ENCODE results near the gene ZIC4. TPM values are rescaled to one million over a fixed set of nuclear protein-coding genes. Genes with fewer than 3 reads are reported as not detected.
A peak's percentile ranks its signal among the peaks of the same experiment; 100 is the strongest.

Gene ZIC4
- total RNA-seq, 2 experiments from 2014 or later, result not detected

GRCh38 chr3:147388700-147389580, 17.4 kb downstream of the ZIC4 start:
- no peak for DNase-seq
- Mint-ChIP-seq H3K9me3 (peaks cover 2% of the 10 kb centered on the region), H3K27me3 (peaks cover 84% of the 10 kb centered on the region), H3K4me1 (peaks cover 1% of the 10 kb centered on the region), H3K27ac (no peak overlapping the region), H3K4me3 (peak overlapping the region; percentile 7), H3K36me3 (ENCODE audit: low read depth) (no peaks in the 10 kb centered on the region)
- ChIA-PET POLR2A (no interaction called here), CTCF (no interaction called here)

- no peaks in the 10 kb centered on the region for H3K4me1 Mint-ChIP-seq
- ChIA-PET POLR2A (no interaction called here), CTCF (no interaction called here)
- no peak overlapping the region for H3K4me3 Mint-ChIP-seq
- H3K27me3 Mint-ChIP-seq, result peaks cover 84% of the 10 kb centered on the region
- peaks cover 2% of the 10 kb centered on the region for H3K9me3 Mint-ChIP-seq
- no peak for DNase-seq
- H3K36me3 Mint-ChIP-seq (ENCODE audit: low read depth), result no peaks in the 10 kb centered on the region
- H3K27ac Mint-ChIP-seq, result no peak overlapping the region
These were observed 18.3 kb downstream of the ZIC4 start for GRCh38 chr3:147387885-147388699.

GRCh38 chr3:147387291-147387884, 19.0 kb downstream of the ZIC4 start:
- H3K27me3 Mint-ChIP-seq, result peaks cover 82% of the 10 kb centered on the region
- H3K36me3 Mint-ChIP-seq (ENCODE audit: low read depth), result no peaks in the 10 kb centered on the region
- H3K4me1 Mint-ChIP-seq, result no peaks in the 10 kb centered on the region
- ChIA-PET POLR2A (no interaction called here), CTCF (no interaction called here)
- H3K27ac Mint-ChIP-seq, result no peak overlapping the region
- DNase-seq, result no peak
- H3K4me3 Mint-ChIP-seq, result no peak overlapping the region
- peaks cover 2% of the 10 kb centered on the region for H3K9me3 Mint-ChIP-seq

- Mint-ChIP-seq H3K4me1 (no peaks in the 10 kb centered on the region), H3K4me3 (no peak overlapping the region), H3K36me3 (ENCODE audit: low read depth) (no peaks in the 10 kb centered on the region), H3K9me3 (peaks cover 2% of the 10 kb centered on the region), H3K27ac (no peak overlapping the region), H3K27me3 (peaks cover 84% of the 10 kb centered on the region)
- ChIA-PET CTCF (no interaction called here), POLR2A (no interaction called here)
- DNase-seq, result no peak
These were observed 21.0 kb downstream of the ZIC4 start for GRCh38 chr3:147385059-147386012.

DNA sequence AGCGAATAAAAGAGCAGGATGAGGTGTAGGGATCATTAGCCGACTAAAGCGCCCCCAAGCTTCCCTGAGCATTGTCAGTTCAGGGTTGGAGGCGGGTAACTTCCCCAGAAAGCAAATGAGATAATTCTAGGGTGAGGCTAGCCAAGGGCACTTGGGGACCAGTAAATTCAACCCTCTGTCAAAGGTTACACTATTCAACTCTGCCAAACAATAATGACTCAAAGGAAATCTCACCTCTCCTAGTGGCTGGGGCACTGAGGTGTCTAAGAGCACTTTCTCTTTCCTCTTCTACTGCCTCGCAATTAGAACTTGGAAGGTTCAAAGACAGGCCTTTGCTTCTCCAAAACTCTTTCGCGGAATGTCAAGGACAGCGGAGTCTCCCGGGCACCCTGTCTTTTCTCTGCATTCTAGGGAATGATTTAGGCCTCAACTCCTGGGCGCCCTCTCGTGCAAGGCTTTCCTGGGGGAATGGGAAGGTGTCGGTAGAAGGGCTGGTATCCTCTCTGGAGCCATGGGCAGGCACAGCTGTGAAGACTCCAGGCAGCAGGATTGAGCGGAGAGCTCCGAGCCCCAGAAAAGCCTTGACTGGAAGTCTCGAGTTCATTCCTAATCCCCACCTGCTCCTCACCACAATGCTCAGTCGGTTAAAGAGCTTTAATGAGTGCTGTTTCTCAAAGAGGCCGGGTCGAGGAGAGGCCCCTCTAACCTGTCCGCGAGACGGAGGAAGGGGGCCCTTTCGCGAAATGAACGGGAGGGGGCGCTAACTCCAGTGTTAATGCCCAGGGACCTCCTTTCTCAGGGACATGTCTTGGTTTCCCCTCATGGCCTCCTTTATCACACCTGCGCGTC, 21.9 kb downstream of the ZIC4 start:
- Mint-ChIP-seq H3K27me3 (peaks cover 84% of the 10 kb centered on the region), H3K36me3 (ENCODE audit: low read depth) (no peaks in the 10 kb centered on the region), H3K27ac (no peak overlapping the region), H3K4me1 (no peaks in the 10 kb centered on the region), H3K9me3 (peaks cover 2% of the 10 kb centered on the region), H3K4me3 (no peak overlapping the region)
- ChIA-PET CTCF (no interaction called here), POLR2A (no interaction called here)
- DNase-seq, result no peak

DNA sequence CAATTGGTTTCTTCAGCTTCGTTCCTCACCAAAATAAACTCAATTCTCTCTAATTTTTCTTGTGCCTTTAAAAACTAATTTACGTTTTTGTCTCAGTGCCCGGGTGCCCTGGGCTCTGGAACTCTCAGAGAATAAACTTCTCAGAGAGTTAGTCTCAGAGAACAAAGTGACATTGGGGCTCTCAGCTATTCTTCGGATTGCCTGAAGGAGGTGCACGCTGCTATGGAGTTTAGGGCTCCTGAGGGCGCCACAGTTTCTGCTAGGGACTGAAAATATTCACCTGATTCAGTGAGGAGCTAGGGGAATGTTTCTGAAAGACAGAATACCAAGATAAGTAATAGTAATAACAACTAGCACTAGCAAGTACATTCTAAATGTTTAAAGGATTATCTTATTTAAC, 22.7 kb downstream of the ZIC4 start:
- no peak overlapping the region for H3K27ac Mint-ChIP-seq
- no peak overlapping the region for H3K4me3 Mint-ChIP-seq
- H3K9me3 Mint-ChIP-seq, result no peaks in the 10 kb centered on the region
- H3K4me1 Mint-ChIP-seq, result no peaks in the 10 kb centered on the region
- POLR2A ChIA-PET, result no interaction called here
- DNase-seq, result no peak
- H3K27me3 Mint-ChIP-seq, result peaks cover 83% of the 10 kb centered on the region
- CTCF ChIA-PET, result no interaction called here
- no peaks in the 10 kb centered on the region for H3K36me3 Mint-ChIP-seq (ENCODE audit: low read depth)

DNA sequence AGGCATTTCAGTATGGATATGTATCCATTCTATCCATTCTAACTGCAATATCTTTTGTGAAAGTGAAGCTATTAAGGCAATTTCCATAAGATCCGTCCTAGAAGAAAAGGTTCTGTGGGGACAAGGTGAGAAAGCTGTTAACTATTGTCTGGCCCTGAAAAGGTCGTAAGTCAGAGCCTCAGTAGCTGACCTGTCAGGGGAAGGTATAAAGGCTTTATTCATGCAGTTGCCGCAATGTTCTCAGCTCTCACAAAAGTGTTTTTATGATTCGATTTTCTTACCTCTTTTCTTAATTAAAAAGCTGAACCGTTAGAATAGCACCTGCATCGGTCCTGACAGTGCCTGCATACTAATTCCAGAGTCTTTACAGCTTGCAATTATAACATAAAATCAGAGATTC, 24.7 kb downstream of the ZIC4 start:
- Mint-ChIP-seq H3K27me3 (peaks cover 81% of the 10 kb centered on the region), H3K4me1 (no peaks in the 10 kb centered on the region), H3K27ac (no peak overlapping the region), H3K36me3 (ENCODE audit: low read depth) (no peaks in the 10 kb centered on the region), H3K9me3 (no peaks in the 10 kb centered on the region), H3K4me3 (no peak overlapping the region)
- no peak for DNase-seq
- ChIA-PET CTCF (no interaction called here), POLR2A (no interaction called here)

- ChIA-PET POLR2A (no interaction called here), CTCF (no interaction called here)
- DNase-seq, result no peak
- H3K27me3 Mint-ChIP-seq, result peaks cover 76% of the 10 kb centered on the region
- no peaks in the 10 kb centered on the region for H3K9me3 Mint-ChIP-seq
- no peak overlapping the region for H3K27ac Mint-ChIP-seq
- H3K4me1 Mint-ChIP-seq, result no peaks in the 10 kb centered on the region
- H3K4me3 Mint-ChIP-seq, result no peak overlapping the region
- H3K36me3 Mint-ChIP-seq (ENCODE audit: low read depth), result no peaks in the 10 kb centered on the region
These were observed 25.4 kb downstream of the ZIC4 start for GRCh38 chr3:147380977-147381376.

DNA sequence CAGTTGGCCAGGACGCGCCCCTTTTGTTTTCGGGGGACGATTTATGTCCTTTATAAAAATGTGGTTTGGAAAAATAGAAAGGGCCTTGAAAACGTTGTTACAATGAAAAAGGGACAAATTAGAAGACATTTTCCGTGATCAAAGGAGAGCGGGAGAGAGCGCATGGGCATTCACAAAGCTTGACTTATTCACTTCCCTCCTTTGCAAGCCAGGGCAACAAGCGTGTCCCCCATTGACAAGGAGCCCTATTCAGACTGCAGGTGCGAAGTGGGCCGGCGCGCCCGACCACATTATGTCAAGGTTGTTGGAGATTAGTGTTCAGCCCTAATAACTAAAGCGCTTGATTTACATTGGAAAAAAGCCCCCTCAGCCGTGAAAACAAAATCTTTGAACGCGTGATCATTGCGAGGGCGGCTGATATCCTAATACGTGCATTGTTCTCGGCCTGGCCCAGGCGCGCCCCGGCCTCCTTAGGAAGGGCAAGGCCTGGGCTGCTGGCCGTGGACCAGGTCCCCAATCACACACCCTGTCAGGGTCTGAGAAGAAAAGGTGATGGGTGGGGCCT, 25.9 kb downstream of the ZIC4 start:
- no peaks in the 10 kb centered on the region for H3K9me3 Mint-ChIP-seq
- DNase-seq, result no peak
- no peak overlapping the region for H3K4me3 Mint-ChIP-seq
- no peak overlapping the region for H3K27ac Mint-ChIP-seq
- no peaks in the 10 kb centered on the region for H3K36me3 Mint-ChIP-seq (ENCODE audit: low read depth)
- H3K27me3 Mint-ChIP-seq, result peaks cover 72% of the 10 kb centered on the region
- ChIA-PET CTCF (no interaction called here), POLR2A (no interaction called here)
- no peaks in the 10 kb centered on the region for H3K4me1 Mint-ChIP-seq

DNA sequence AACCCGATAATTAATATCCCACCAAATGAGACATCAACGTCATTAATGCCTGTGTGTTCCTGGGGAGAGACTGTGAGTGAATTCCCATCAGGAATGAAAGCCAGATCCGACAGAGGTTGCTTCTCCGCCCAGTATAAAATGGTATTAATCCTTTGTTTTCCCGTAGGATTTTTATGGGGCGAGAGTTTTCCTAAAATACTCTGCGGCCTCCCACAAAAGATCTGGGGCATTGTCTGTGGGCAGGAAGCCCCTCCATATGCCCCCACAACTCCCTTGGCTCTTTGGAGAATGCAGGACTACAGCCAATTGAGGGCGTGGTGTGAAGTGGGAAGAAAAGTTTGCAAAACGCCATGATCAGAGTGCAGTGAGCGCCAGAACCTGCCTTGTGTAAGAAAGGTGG, 26.7 kb downstream of the ZIC4 start:
- Mint-ChIP-seq H3K9me3 (no peaks in the 10 kb centered on the region), H3K4me3 (no peak overlapping the region), H3K36me3 (ENCODE audit: low read depth) (no peaks in the 10 kb centered on the region), H3K4me1 (no peaks in the 10 kb centered on the region), H3K27ac (no peak overlapping the region), H3K27me3 (peaks cover 66% of the 10 kb centered on the region)
- ChIA-PET POLR2A (no interaction called here), CTCF (no interaction called here)
- DNase-seq, result no peak

- ChIA-PET POLR2A (no interaction called here), CTCF (interaction anchor here (0.5 to 1.4 kb wide), 2 partner anchors 21 to 110 kb away, joined by 3 read pairs; no protein-coding TSS in a partner anchor)
- DNase-seq, result no peak
- no peaks in the 10 kb centered on the region for H3K9me3 Mint-ChIP-seq
- no peak overlapping the region for H3K27ac Mint-ChIP-seq
- no peaks in the 10 kb centered on the region for H3K4me1 Mint-ChIP-seq
- H3K27me3 Mint-ChIP-seq, result peaks cover 65% of the 10 kb centered on the region
- no peaks in the 10 kb centered on the region for H3K36me3 Mint-ChIP-seq (ENCODE audit: low read depth)
- H3K4me3 Mint-ChIP-seq, result no peak overlapping the region
These were observed 28.7 kb downstream of the ZIC4 start for GRCh38 chr3:147377412-147378367.

Measured in activated CD4-positive, alpha-beta T cell treated with anti-CD3 and anti-CD28 coated beads, Interleukin-2, amount 10 ng/mL, durations not matched to agents 7 days and 5 days (primary cell).